Osteoblast (primary cell): ENCODE data around the gene PRKCE. TPM values are rescaled to one million over a fixed set of nuclear protein-coding genes. Genes with fewer than 3 reads are reported as not detected.

Experiments used
- DNase-seq: peaks from one replicate; pipeline ENCODE4 v3.0.0; 2011; ENCODE audit warnings: low spot score, mixed read lengths; ENCODE audit not compliant: insufficient read length; ENCODE audit errors: missing footprints
- H2AFZ ChIP-seq: 2 replicates; pipeline ENCODE4 v1.6.0; 2011; ENCODE audit warnings: mild to moderate bottlenecking, low read length
- H3K27ac ChIP-seq: 2 replicates; pipeline ENCODE4 v1.5.1; 2011; ENCODE audit warnings: mild to moderate bottlenecking, low read depth, low read length, moderate library complexity
- H3K27me3 ChIP-seq: 2 replicates; pipeline ENCODE4 v1.6.0; 2012; ENCODE audit warnings: mild to moderate bottlenecking, control low read depth, inconsistent platforms, low read length, moderate library complexity; ENCODE audit not compliant: insufficient read depth
- H3K36me3 ChIP-seq: 2 replicates; pipeline ENCODE4 v1.5.1; 2011; ENCODE audit warnings: mild to moderate bottlenecking, low read length, control low read depth, moderate library complexity; ENCODE audit not compliant: insufficient read depth
- H3K4me1 ChIP-seq: 2 replicates; pipeline ENCODE4 v1.5.1; 2011; ENCODE audit warnings: mild to moderate bottlenecking, low read length, control low read depth, moderate library complexity; ENCODE audit not compliant: insufficient read depth
- H3K4me2 ChIP-seq: 2 replicates; pipeline ENCODE4 v1.6.0; 2011; ENCODE audit warnings: mild to moderate bottlenecking, low read length; ENCODE audit not compliant: insufficient read depth
- H3K4me3 ChIP-seq: fragments of 200-600 bp; sonication (generic); 3 replicates; pipeline ENCODE4 v1.5.1; 2012; ENCODE audit warnings: mild to moderate bottlenecking, low read length, inconsistent platforms; ENCODE audit not compliant: insufficient read depth
- H3K79me2 ChIP-seq: 2 replicates; pipeline ENCODE4 v1.6.0; 2012; ENCODE audit warnings: mild to moderate bottlenecking, low read length, control low read depth, inconsistent platforms; ENCODE audit not compliant: insufficient read depth
- H3K9me3 ChIP-seq: 2 replicates; pipeline ENCODE4 v1.5.1; 2011; ENCODE audit warnings: low read depth, low read length, control low read depth
- H4K20me1 ChIP-seq: 2 replicates; pipeline ENCODE4 v1.6.0; 2012; ENCODE audit warnings: mild to moderate bottlenecking, low read length, control low read depth; ENCODE audit not compliant: insufficient read depth
- total RNA-seq: library from RNA; depleted of rRNA; stranded (reverse); fragments of >200 nt; gene quantifications from 2 replicates; pipeline ENCODE4 v1.2.3, GENCODE V29; 2012
- TF ChIP-seq, protein P1 (sequence below): IDR thresholded peaks from 2 replicates; pipeline ENCODE4 v1.5.1; 2011; ENCODE audit warnings: mild to moderate bottlenecking, low read depth, low read length, moderate library complexity; ENCODE audit errors: extremely low read depth

Gene PRKCE
- total RNA-seq, 1 donor = 22.1 TPM

DNA sequence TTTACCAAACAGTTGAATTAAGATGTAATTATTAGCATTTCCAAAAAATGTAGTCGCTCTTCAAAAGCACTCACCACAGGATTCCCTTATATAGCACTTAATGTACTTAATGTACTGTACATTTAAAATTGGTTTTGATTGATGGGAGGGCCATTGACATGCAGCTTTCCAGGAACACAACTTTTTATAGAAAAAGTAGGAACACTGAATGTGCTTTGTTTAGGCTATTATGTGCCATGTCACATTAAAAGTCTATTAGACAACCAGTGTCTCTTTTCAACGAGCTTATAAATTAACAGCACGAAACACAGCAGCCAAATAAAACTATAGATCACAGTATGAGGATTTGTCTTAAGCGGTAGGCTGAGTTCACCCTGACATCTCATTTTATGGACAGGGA lies 301.1 kb downstream of the PRKCE start:
- Histone ChIP-seq H3K36me3 (no peaks in the 10 kb centered on the region), H3K4me1 (no peaks in the 10 kb centered on the region), H3K27ac (no peak overlapping the region), H3K79me2 (no peaks in the 10 kb centered on the region), H3K4me2 (no peak overlapping the region), H4K20me1 (no peaks in the 10 kb centered on the region), H3K9me3 (no peaks in the 10 kb centered on the region), H2AFZ (no peak overlapping the region), H3K4me3 (no peak overlapping the region), H3K27me3 (no peaks in the 10 kb centered on the region)
- TF ChIP-seq, protein P1, sequence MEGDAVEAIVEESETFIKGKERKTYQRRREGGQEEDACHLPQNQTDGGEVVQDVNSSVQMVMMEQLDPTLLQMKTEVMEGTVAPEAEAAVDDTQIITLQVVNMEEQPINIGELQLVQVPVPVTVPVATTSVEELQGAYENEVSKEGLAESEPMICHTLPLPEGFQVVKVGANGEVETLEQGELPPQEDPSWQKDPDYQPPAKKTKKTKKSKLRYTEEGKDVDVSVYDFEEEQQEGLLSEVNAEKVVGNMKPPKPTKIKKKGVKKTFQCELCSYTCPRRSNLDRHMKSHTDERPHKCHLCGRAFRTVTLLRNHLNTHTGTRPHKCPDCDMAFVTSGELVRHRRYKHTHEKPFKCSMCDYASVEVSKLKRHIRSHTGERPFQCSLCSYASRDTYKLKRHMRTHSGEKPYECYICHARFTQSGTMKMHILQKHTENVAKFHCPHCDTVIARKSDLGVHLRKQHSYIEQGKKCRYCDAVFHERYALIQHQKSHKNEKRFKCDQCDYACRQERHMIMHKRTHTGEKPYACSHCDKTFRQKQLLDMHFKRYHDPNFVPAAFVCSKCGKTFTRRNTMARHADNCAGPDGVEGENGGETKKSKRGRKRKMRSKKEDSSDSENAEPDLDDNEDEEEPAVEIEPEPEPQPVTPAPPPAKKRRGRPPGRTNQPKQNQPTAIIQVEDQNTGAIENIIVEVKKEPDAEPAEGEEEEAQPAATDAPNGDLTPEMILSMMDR = no peak
- no peak for DNase-seq

DNA sequence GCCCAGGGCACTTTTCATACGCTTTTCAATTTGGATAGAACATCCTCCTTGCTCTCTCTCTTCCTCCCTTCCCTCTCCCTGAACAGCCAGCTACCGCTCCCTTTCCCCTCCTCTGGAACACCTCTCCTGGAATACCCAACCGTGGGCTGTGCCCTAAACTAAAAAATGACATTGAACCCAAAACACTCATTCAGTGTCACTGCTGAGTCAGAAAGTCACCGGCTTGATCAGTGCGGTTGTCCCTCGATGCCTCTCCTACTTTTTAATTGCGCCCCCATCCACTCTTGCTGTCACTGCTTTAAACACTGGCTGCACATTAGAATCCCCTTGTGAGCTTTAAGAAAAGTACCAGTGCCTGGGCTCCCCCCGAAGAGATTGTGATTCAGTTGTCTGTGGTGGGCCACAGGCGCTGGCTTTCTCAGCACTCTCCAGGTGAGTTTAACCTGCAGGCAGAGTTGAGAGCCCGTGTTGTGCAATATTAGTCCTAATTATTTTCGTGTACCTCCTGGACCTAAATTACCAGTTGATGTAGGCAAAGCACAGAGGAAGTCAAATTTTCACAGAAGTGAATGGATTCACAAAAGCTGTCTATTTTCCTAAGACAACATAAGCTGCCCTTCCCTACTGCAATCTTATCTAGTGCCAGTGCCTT lies 302.0 kb downstream of the PRKCE start:
- DNase-seq = no peak
- Histone ChIP-seq H3K4me1 (no peaks in the 10 kb centered on the region), H4K20me1 (no peaks in the 10 kb centered on the region), H3K4me3 (no peak overlapping the region), H3K27ac (no peak overlapping the region), H2AFZ (no peak overlapping the region), H3K79me2 (no peaks in the 10 kb centered on the region), H3K27me3 (no peaks in the 10 kb centered on the region), H3K36me3 (no peaks in the 10 kb centered on the region), H3K9me3 (no peaks in the 10 kb centered on the region), H3K4me2 (no peak overlapping the region)
- TF ChIP-seq, protein P1 = no peak

DNA sequence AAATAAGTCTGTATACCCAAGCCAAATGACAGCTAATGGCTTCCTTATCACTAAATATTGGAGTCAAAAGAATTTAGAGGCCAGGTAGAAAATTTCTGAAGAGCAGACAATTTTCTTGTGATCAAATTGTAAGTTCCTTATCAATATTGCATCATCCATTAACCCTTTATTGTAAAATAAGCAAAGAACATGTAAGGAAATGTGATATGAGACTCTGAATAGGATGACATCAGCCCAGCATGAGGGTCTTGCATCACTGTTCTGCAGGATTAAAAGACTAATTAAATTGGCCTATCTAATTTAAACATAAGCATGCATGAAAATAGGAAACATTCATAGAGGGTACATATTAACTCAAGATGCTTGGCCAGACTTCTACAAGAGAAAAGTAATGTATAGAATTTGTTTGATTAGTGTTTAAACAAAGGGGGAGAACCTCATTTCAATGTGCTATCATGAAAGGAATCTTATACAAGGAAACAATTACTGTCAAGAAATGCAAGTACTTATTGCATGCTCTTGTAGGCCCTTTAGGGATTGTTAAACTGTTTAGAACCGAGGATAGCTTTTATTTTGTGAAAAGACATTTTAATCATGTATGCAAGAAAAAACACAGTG lies 302.9 kb downstream of the PRKCE start:
- Histone ChIP-seq H3K4me1 (no peaks in the 10 kb centered on the region), H4K20me1 (no peaks in the 10 kb centered on the region), H2AFZ (no peak overlapping the region), H3K36me3 (no peaks in the 10 kb centered on the region), H3K4me2 (no peak overlapping the region), H3K27me3 (no peaks in the 10 kb centered on the region), H3K79me2 (no peaks in the 10 kb centered on the region), H3K9me3 (no peaks in the 10 kb centered on the region), H3K27ac (no peak overlapping the region), H3K4me3 (no peak overlapping the region)
- DNase-seq = no peak
- TF ChIP-seq, protein P1 = no peak

DNA sequence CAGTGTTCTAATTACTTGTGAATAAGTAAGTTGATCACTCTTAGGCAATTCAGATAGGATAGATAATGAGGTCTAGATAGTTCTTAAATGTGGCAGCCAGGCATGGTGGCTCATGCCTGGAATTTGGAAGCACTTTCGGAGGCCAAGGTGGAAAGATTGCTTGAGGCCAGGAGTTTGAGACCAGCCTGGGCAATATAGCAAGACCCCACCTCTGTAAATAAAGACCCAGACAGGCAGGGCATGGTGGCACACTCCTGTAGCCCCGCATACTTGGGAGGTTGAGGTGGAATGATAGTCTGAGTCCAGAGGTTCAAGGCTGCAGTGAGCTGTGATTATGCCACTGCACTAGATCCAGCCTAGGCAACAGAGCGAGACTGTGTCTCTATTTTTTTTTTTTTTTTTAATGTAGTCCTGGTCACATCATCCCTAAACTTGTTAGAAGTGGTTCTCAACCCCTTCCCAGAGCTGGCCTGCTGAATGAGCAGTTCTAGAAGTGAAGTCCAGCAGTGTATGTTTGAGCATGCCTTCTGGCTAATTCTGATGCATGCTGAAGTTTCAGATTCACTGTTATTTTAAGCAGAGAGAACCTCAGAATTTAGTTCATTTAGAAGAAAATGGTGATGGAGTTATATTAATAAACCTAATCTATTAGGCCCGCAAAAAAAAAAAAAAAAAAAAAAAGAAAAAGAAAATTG lies 306.2 kb downstream of the PRKCE start:
- TF ChIP-seq, protein P1 = no peak
- no peaks in the 10 kb centered on the region for H3K36me3 ChIP-seq

More for the DNA sequence above, 306.2 kb downstream of the PRKCE start:
- Histone ChIP-seq H3K4me3 (no peak overlapping the region), H3K79me2 (no peaks in the 10 kb centered on the region), H4K20me1 (no peaks in the 10 kb centered on the region), H2AFZ (no peak overlapping the region), H3K27ac (no peak overlapping the region), H3K9me3 (no peaks in the 10 kb centered on the region), H3K27me3 (no peaks in the 10 kb centered on the region), H3K4me1 (peaks cover 16% of the 10 kb centered on the region), H3K4me2 (no peak overlapping the region)
- DNase-seq = no peak
